Frontal cortex (tissue), 4 donors: ENCODE measurements around the gene AKNA. TPM values are rescaled to one million over a fixed set of nuclear protein-coding genes. Genes with fewer than 3 reads are reported as not detected.

Experiments used
- DNase-seq, 2 donors: peaks; one replicate each; pipeline ENCODE4 v3.0.0; 2012; ENCODE audit warnings: low spot score in 2 of 2
- FAIRE-seq: peaks from 2 replicates; lab custom pipeline; 2012; peaks lifted over from hg19 to GRCh38; lab: Jason Lieb, UNC
- total RNA-seq: library from RNA; depleted of rRNA; stranded (reverse); fragments of >200 nt; gene quantifications from one replicate; pipeline ENCODE4 v1.2.3, GENCODE V29; 2014
- donor health status: control.
- donor health status: control.
- donor health status: control.

Gene AKNA
- total RNA-seq, 1 donor from 2014 or later = 3.3 TPM

GRCh38 chr9:114314256-114314867, 73.4 kb downstream of the AKNA start:
- FAIRE-seq (no peak), DNase-seq (no peak)

GRCh38 chr9:114313186-114313585, 74.6 kb downstream of the AKNA start:
- no peak for FAIRE-seq
- no peak for DNase-seq

- FAIRE-seq (no peak), DNase-seq (no peak)
Measured at GRCh38 chr9:114312513-114312875, 75.3 kb downstream of the AKNA start.

- FAIRE-seq = no peak
- no peak for DNase-seq
Measured at GRCh38 chr9:114311571-114312512, 75.9 kb downstream of the AKNA start.

- no peak for DNase-seq
- no peak for FAIRE-seq
Measured at GRCh38 chr9:114310471-114311450, 77.0 kb downstream of the AKNA start.

- FAIRE-seq (no peak), DNase-seq (no peak)
Measured at GRCh38 chr9:114309096-114309495, 78.7 kb downstream of the AKNA start.

- DNase-seq (no peak), FAIRE-seq (no peak)
Measured at GRCh38 chr9:114308361-114308950, 79.3 kb downstream of the AKNA start.

- DNase-seq = no peak
- no peak for FAIRE-seq
Measured at GRCh38 chr9:114307899-114308267, 79.9 kb downstream of the AKNA start.

GRCh38 chr9:114304416-114305188, 83.2 kb downstream of the AKNA start:
- no peak for DNase-seq

GRCh38 chr9:114303977-114304376, 83.8 kb downstream of the AKNA start:
- DNase-seq = no peak
- no peak for FAIRE-seq

More at GRCh38 chr9:114304416-114305188, 83.2 kb downstream of the AKNA start:
- FAIRE-seq = no peak

- DNase-seq (no peak), FAIRE-seq (no peak)
Measured at GRCh38 chr9:114303571-114303970, 84.2 kb downstream of the AKNA start.

GRCh38 chr9:114302727-114303126, 85.1 kb downstream of the AKNA start:
- DNase-seq = no peak
- FAIRE-seq = no peak

GRCh38 chr9:114301798-114302565, 85.8 kb downstream of the AKNA start:
- FAIRE-seq = no peak
- DNase-seq = no peak

GRCh38 chr9:114300846-114301797, 86.7 kb downstream of the AKNA start:
- no peak for DNase-seq
- no peak for FAIRE-seq

GRCh38 chr9:114300153-114300845, 87.5 kb downstream of the AKNA start:
- FAIRE-seq (no peak), DNase-seq (no peak)

GRCh38 chr9:114299286-114300152, 88.3 kb downstream of the AKNA start:
- FAIRE-seq (no peak), DNase-seq (no peak)
